H9 (cell line): ENCODE results near the gene AKR1C2. TPM values are rescaled to one million over a fixed set of nuclear protein-coding genes. Genes with fewer than 3 reads are reported as not detected.

ENCODE experiments used
- DNase-seq: peaks from one replicate; pipeline ENCODE4 v3.0.0-alpha.2; 2017
- H2AFZ ChIP-seq: one replicate; pipeline ENCODE4 v1.6.1; 2013; ENCODE audit warnings: mild to moderate bottlenecking, low read length, control low read depth, moderate library complexity
- H2AK5ac ChIP-seq: 2 replicates; pipeline ENCODE4 v1.6.1; 2013; ENCODE audit warnings: low read length, control low read depth, mixed read lengths; ENCODE audit not compliant: insufficient read length
- H2BK120ac ChIP-seq: one replicate; pipeline ENCODE4 v1.6.1; 2013; ENCODE audit warnings: low read depth, mild to moderate bottlenecking, low read length, control low read depth, inconsistent platforms; ENCODE audit not compliant: poor library complexity, severe bottlenecking
- H2BK12ac ChIP-seq: 2 replicates; pipeline ENCODE4 v1.6.1; 2013; ENCODE audit warnings: low read length, control low read depth, mixed read lengths, low read depth; ENCODE audit not compliant: insufficient read length
- H2BK15ac ChIP-seq: 2 replicates; pipeline ENCODE4 v1.6.1; 2013; ENCODE audit warnings: low read depth, low read length, control low read depth
- H2BK20ac ChIP-seq: one replicate; pipeline ENCODE4 v1.6.1; 2013; ENCODE audit warnings: low read depth, mild to moderate bottlenecking, low read length, control low read depth, inconsistent platforms; ENCODE audit not compliant: poor library complexity, severe bottlenecking
- H2BK5ac ChIP-seq: 2 replicates; pipeline ENCODE4 v1.6.1; 2013; ENCODE audit warnings: low read length, control low read depth, mixed read lengths; ENCODE audit not compliant: insufficient read length
- H3K14ac ChIP-seq: 2 replicates; pipeline ENCODE4 v1.6.1; 2013; ENCODE audit warnings: low read length, control low read depth; ENCODE audit not compliant: insufficient read depth
- H3K18ac ChIP-seq: 2 replicates; pipeline ENCODE4 v1.6.1; 2013; ENCODE audit warnings: low read depth, mild to moderate bottlenecking, mixed read lengths, low read length, control low read depth; ENCODE audit not compliant: insufficient read length
- H3K23ac ChIP-seq: 2 replicates; pipeline ENCODE4 v1.6.1; 2013; ENCODE audit warnings: low read length, control low read depth, mixed read lengths, low read depth; ENCODE audit not compliant: insufficient read length
- H3K23me2 ChIP-seq: 2 replicates; pipeline ENCODE4 v1.6.1; 2013; ENCODE audit warnings: low read depth, mild to moderate bottlenecking, mixed read lengths, low read length, control low read depth; ENCODE audit not compliant: insufficient read length, poor library complexity, severe bottlenecking
- H3K27ac ChIP-seq: 2 replicates; pipeline ENCODE4 v1.5.1; 2013; ENCODE audit warnings: low read length, control low read depth, mixed read lengths, low read depth; ENCODE audit not compliant: insufficient read length
- H3K27me3 ChIP-seq: 2 replicates; pipeline ENCODE4 v1.6.1; 2013; ENCODE audit warnings: low read length, control low read depth, inconsistent platforms; ENCODE audit not compliant: insufficient read depth
- H3K4ac ChIP-seq: 2 replicates; pipeline ENCODE4 v1.6.1; 2013; ENCODE audit warnings: low read depth, mild to moderate bottlenecking, control low read depth, inconsistent platforms, low read length, moderate library complexity
- H3K4me1 ChIP-seq: 2 replicates; pipeline ENCODE4 v1.6.1; 2013; ENCODE audit warnings: low read length, control low read depth, inconsistent platforms; ENCODE audit not compliant: insufficient read depth
- H3K4me2 ChIP-seq: 2 replicates; pipeline ENCODE4 v1.6.1; 2013; ENCODE audit warnings: low read length, control low read depth, mixed read lengths; ENCODE audit not compliant: insufficient read length, insufficient read depth
- H3K56ac ChIP-seq: 2 replicates; pipeline ENCODE4 v1.6.1; 2013; ENCODE audit warnings: low read depth, mild to moderate bottlenecking, mixed read lengths, low read length, control low read depth; ENCODE audit not compliant: insufficient read length
- H3K79me1 ChIP-seq: 2 replicates; pipeline ENCODE4 v1.6.1; 2013; ENCODE audit warnings: low read depth, mild to moderate bottlenecking, moderate library complexity, low read length, control low read depth, inconsistent platforms; ENCODE audit not compliant: insufficient read depth, poor library complexity, severe bottlenecking
- H3K79me2 ChIP-seq: 2 replicates; pipeline ENCODE4 v1.6.1; 2013; ENCODE audit warnings: low read length, control low read depth, inconsistent platforms; ENCODE audit not compliant: insufficient read depth
- H3K9ac ChIP-seq: 2 replicates; pipeline ENCODE4 v1.6.1; 2013; ENCODE audit warnings: low read length, control low read depth, mixed read lengths; ENCODE audit not compliant: insufficient read length; ENCODE audit errors: extremely low read depth
- H3K9me3 ChIP-seq: one replicate; pipeline ENCODE4 v1.6.1; 2013; ENCODE audit warnings: low read depth, low read length, inconsistent platforms; ENCODE audit not compliant: control insufficient read depth
- H3T11ph ChIP-seq: one replicate; pipeline ENCODE4 v1.6.1; 2013; ENCODE audit warnings: mild to moderate bottlenecking, low read length, control low read depth, inconsistent platforms
- H4K20me1 ChIP-seq: one replicate; pipeline ENCODE4 v1.6.1; 2013; ENCODE audit not compliant: control insufficient read depth, insufficient read length, insufficient read depth
- H4K5ac ChIP-seq: 2 replicates; pipeline ENCODE4 v1.6.1; 2013; ENCODE audit warnings: low read depth, mild to moderate bottlenecking, mixed read lengths, low read length, control low read depth; ENCODE audit not compliant: insufficient read length
- H4K8ac ChIP-seq: replicated peaks from 2 replicates; pipeline ENCODE4 v1.6.1; 2013; ENCODE audit warnings: low read length, control low read depth, mixed read lengths, low read depth; ENCODE audit not compliant: insufficient read length
- H4K91ac ChIP-seq: 2 replicates; pipeline ENCODE4 v1.6.1; 2013; ENCODE audit warnings: low read depth, mild to moderate bottlenecking, moderate library complexity, mixed read lengths, low read length, control low read depth; ENCODE audit not compliant: insufficient read length
- H3K27ac Mint-ChIP-seq, 3 experiments: 2 replicates in 2 of 3; 3 replicates in 1 of 3; pipeline ENCODE4 v1.8.0; 2020 to 2021; ENCODE audit warnings: mixed read lengths in 3 of 3, mild to moderate bottlenecking in 1 of 3, moderate library complexity in 1 of 3
- H3K27me3 Mint-ChIP-seq: 2 replicates; pipeline ENCODE4 v1.8.0; 2021; ENCODE audit warnings: low read depth, mild to moderate bottlenecking, moderate library complexity, mixed read lengths
- H3K36me3 Mint-ChIP-seq, 3 experiments: 2 replicates in 2 of 3; 3 replicates in 1 of 3; pipeline ENCODE4 v1.8.0; 2020 to 2021; ENCODE audit warnings: low read depth in 3 of 3, mixed read lengths in 3 of 3; ENCODE audit not compliant: insufficient read depth in 1 of 3
- H3K4me1 Mint-ChIP-seq, 2 experiments: 2 replicates each; pipeline ENCODE4 v1.8.0; 2020; ENCODE audit warnings: mixed read lengths in 2 of 2
- H3K4me3 Mint-ChIP-seq, 2 experiments: 2 replicates in 1 of 2; 3 replicates in 1 of 2; pipeline ENCODE4 v1.8.0; 2020 to 2021; ENCODE audit warnings: mild to moderate bottlenecking in 2 of 2, mixed read lengths in 2 of 2, moderate library complexity in 1 of 2
- H3K9me3 Mint-ChIP-seq, 2 experiments: 2 replicates in 1 of 2; 3 replicates in 1 of 2; pipeline ENCODE4 v1.8.0; 2020; ENCODE audit warnings: mild to moderate bottlenecking in 2 of 2, mixed read lengths in 2 of 2, moderate library complexity in 1 of 2
- CTCF ChIP-seq: fragments of 200-600 bp; sonication (generic); conservative IDR thresholded peaks from 3 replicates; pipeline ENCODE4 v1.8.0; 2021; ENCODE audit warnings: antibody characterized with exemption, mild to moderate bottlenecking
- WGBS: extraction: QIAGEN DNeasy Blood & Tissue Kit; methylation state at CpG from one replicate; pipeline ENCODE4 v1.1.7; 2013; ENCODE audit warnings: missing lambda C conversion rate, low lambda C conversion rate, mixed read lengths; ENCODE audit not compliant: insufficient read length; ENCODE audit errors: extremely low coverage; 5-methylcytosine and 5-hydroxymethylcytosine counted together
- total RNA-seq: library from RNA; stranded (reverse); gene quantifications from 2 replicates; pipeline ENCODE4 v1.2.1, GENCODE V29; 2021

The AKR1C2 gene
- total RNA-seq, 1 experiment from 2014 or later = 0.74 TPM

DNA sequence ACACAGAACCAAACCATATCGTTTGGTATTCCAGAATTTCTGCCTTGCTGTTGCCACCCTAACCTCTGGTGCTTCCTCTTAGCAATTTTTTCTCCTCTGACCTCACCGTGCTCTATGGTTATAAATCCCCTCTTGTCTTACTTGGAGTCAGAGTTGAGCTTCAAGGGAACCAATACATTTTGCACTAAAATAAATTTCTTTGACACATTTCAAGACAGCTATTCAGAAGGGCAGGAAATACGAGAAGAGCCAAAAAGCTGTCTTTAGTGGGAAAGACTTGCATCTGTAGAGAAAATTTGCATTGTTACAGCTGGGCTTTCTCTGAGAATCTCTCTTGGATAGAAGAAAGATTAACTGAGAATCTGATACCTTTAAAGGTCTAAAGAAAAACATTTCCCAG is 14.5 kb upstream of the AKR1C2 start:
- Histone ChIP-seq H3K79me1 (no peaks in the 10 kb centered on the region), H3K4me1 (no peaks in the 10 kb centered on the region; the same call in 1 of the 2 replicates), H4K91ac (no peak overlapping the region), H3K18ac (no peak overlapping the region), H3K4me2 (no peak overlapping the region), H4K20me1 (no peaks in the 10 kb centered on the region), H2BK5ac (no peak overlapping the region), H3T11ph (no peak overlapping the region), H2BK15ac (no peak overlapping the region), H3K23me2 (no peaks in the 10 kb centered on the region), H3K9ac (no peak overlapping the region), H3K4ac (no peak overlapping the region), H4K8ac (no peak overlapping the region), H2BK12ac (no peak overlapping the region), H2BK20ac (no peak overlapping the region), H2AK5ac (no peak overlapping the region), H3K9me3 (no peaks in the 10 kb centered on the region), H3K23ac (no peak overlapping the region), H2AFZ (no peak overlapping the region), H3K56ac (no peak overlapping the region), H4K5ac (no peak overlapping the region), H3K79me2 (no peaks in the 10 kb centered on the region), H3K14ac (no peak overlapping the region), H2BK120ac (no peak overlapping the region), H3K27ac (no peak overlapping the region), H3K27me3 (no peaks in the 10 kb centered on the region)
- Mint-ChIP-seq H3K36me3 (peaks cover 0 to 2% (median 0%) of the 10 kb centered on the region in 3 experiments; a peak in 2 of 7 replicates), H3K9me3 (peaks cover 5 to 34% of the 10 kb centered on the region in 2 experiments), H3K4me1 (peaks cover 13 to 18% of the 10 kb centered on the region in 2 experiments), H3K4me3 (no peak overlapping the region), H3K27ac (no peak overlapping the region; a peak in 1 of 7 replicates), H3K27me3 (no peaks in the 10 kb centered on the region)
- no peak for DNase-seq
- no CpG with 5 or more reads among the region's 3 CpGs for WGBS
- TF ChIP-seq CTCF = no peak
